Upper lobe of left lung (tissue), 6 donors: Measurements from ENCODE around the gene PEX5L. TPM values are rescaled to one million over a fixed set of nuclear protein-coding genes. Genes with fewer than 3 reads are reported as not detected.

ENCODE experiments used
- ATAC-seq, 2 donors: fragments of 200-7000 bp; cut with Tn5 transposase; one replicate each; pipeline ENCODE4 v1.9.1; 2022; ENCODE audit warnings: mild to moderate bottlenecking in 2 of 2, moderate library complexity in 2 of 2; ENCODE audit not compliant: low FRiP score in 2 of 2
- DNase-seq, 2 donors: peaks; one replicate each; pipeline ENCODE4 v3.0.0-alpha.2; 2019 to 2020
- H3K27ac ChIP-seq, 4 donors: fragments of 200-600 bp; sonication (generic); one replicate each; pipeline ENCODE4 v1.5.1; 2016 to 2019
- H3K27me3 ChIP-seq, 4 donors: fragments of 200-600 bp; sonication (generic); one replicate each; pipeline ENCODE4 v1.5.1; 2017 to 2019
- H3K36me3 ChIP-seq, 4 donors: fragments of 200-600 bp; sonication (generic); one replicate each; pipeline ENCODE4 v1.5.1; 2016 to 2019
- H3K4me1 ChIP-seq, 4 donors: fragments of 200-600 bp; sonication (generic); one replicate each; pipeline ENCODE4 v1.5.1; 2018 to 2019
- H3K4me3 ChIP-seq, 4 donors: fragments of 200-600 bp; sonication (generic); one replicate each; pipeline ENCODE4 v1.5.1; 2017 to 2019; ENCODE audit warnings: mild to moderate bottlenecking in 2 of 4, moderate library complexity in 1 of 4
- H3K9me3 ChIP-seq, 4 donors: fragments of 200-600 bp; sonication (generic); one replicate each; pipeline ENCODE4 v1.5.1; 2018 to 2019
- EP300 ChIP-seq, 4 donors: sonication (generic); formaldehyde crosslinking; IDR thresholded peaks; one replicate each; pipeline ENCODE4 v1.5.1; 2017; ENCODE audit warnings: antibody characterized with exemption in 4 of 4, control low read depth in 2 of 4
- POLR2A ChIP-seq, 4 donors: fragments of 450-650 bp; IDR thresholded peaks; one replicate each; pipeline ENCODE4 v1.5.1; 2016 to 2017; ENCODE audit warnings: antibody characterized with exemption in 4 of 4, mild to moderate bottlenecking in 2 of 4
- POLR2AphosphoS5 ChIP-seq, 2 donors: sonication (generic); formaldehyde crosslinking; IDR thresholded peaks; one replicate each; pipeline ENCODE4 v1.5.1; 2017; ENCODE audit warnings: antibody characterized with exemption in 2 of 2
- WGBS, 2 donors: methylation state at CpG; one replicate each; pipeline ENCODE4 v1.1.5; 2017 to 2018; 5-methylcytosine and 5-hydroxymethylcytosine counted together
- total RNA-seq, 6 donors: library from RNA; depleted of rRNA in 4 of 6; stranded (reverse); fragments of >200 nt in 4 of 6; gene quantifications; one replicate each; pipeline versions ENCODE4 v1.1.0 to v1.2.1, GENCODE V29; 2016 to 2021
- TF ChIP-seq, protein P1 (sequence below), 6 experiments: fragments of 450-650 bp in 4 of 6; fragments of 200-600 bp in 2 of 6; sonication (generic) in 2 of 6; IDR thresholded peaks; one replicate each; pipeline ENCODE4 v1.5.1; 2016 to 2019; ENCODE audit warnings: antibody characterized with exemption in 6 of 6
- donor health status: DM: no; HTN: no; CAD: no; lungs with moderate emphysema.
- donor health status: DM: no; HTN: yes; CAD: no; lungs with severe emphysema.

The PEX5L gene
- total RNA-seq, 6 donors from 2014 or later: not detected

DNA sequence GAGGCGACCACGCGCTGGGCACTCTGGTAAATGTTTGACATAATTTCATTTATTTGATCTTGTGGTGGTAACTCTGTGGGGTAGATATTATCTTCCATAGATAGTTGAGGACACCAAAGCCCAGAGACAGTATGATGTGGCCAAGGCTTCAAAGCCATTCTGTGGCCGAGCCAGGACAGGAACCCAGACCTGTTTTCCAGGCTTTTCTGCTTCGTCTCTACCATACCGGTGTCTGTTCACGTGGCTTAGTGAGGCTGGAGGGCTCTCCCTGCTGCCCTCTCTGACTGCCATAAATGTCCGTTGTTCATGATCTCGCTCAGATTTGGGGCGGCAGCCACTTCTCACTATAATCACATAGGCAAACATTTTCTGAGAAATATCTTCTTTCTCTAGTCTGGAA lies 134.7 kb downstream of the PEX5L start:
- ATAC-seq (no peak), DNase-seq (no peak)
- TF ChIP-seq EP300 (IDR thresholded peaks at IDR 0.05) (no peak), POLR2AphosphoS5 (IDR thresholded peaks at IDR 0.05) (no peak), POLR2A (IDR thresholded peaks at IDR 0.05) (no peak)
- TF ChIP-seq, protein P1, sequence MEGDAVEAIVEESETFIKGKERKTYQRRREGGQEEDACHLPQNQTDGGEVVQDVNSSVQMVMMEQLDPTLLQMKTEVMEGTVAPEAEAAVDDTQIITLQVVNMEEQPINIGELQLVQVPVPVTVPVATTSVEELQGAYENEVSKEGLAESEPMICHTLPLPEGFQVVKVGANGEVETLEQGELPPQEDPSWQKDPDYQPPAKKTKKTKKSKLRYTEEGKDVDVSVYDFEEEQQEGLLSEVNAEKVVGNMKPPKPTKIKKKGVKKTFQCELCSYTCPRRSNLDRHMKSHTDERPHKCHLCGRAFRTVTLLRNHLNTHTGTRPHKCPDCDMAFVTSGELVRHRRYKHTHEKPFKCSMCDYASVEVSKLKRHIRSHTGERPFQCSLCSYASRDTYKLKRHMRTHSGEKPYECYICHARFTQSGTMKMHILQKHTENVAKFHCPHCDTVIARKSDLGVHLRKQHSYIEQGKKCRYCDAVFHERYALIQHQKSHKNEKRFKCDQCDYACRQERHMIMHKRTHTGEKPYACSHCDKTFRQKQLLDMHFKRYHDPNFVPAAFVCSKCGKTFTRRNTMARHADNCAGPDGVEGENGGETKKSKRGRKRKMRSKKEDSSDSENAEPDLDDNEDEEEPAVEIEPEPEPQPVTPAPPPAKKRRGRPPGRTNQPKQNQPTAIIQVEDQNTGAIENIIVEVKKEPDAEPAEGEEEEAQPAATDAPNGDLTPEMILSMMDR (IDR thresholded peaks at IDR 0.05): no peak
- Histone ChIP-seq H3K4me3 (no peak overlapping the region), H3K27ac (no peak overlapping the region), H3K9me3 (no peaks in the 10 kb centered on the region), H3K27me3 (no peaks in the 10 kb centered on the region), H3K36me3 (no peaks in the 10 kb centered on the region), H3K4me1 (no peaks in the 10 kb centered on the region)
- WGBS, 2 donors: 54 to 69% methylated on average over 9 to 10 of the region's 10 CpGs

DNA sequence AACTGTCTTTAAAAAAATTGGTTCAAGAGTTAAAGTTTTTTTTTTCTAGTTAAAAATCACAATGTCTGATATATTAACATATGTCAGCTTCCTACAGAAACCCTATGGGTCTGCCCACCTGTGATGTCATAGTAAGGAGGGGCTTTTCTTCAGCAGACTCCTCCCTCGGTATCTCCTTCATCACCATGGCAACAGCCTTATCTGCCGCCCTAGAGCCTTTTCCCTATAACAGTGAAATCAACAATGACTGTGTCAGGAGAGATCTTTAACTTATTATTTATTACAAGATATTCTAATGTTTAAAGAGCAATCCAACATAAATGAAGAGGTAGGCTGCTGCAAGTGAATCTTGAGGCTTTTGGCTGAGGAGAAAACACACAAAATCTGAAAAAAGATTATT lies 138.7 kb downstream of the PEX5L start:
- Histone ChIP-seq H3K9me3 (no peaks in the 10 kb centered on the region), H3K27ac (no peak overlapping the region), H3K4me1 (no peaks in the 10 kb centered on the region), H3K36me3 (no peaks in the 10 kb centered on the region), H3K4me3 (no peak overlapping the region), H3K27me3 (no peaks in the 10 kb centered on the region)
- WGBS, 2 donors: 2 to 13% methylated on average over 2 of the region's 2 CpGs
- ATAC-seq (no peak), DNase-seq (no peak)
- TF ChIP-seq POLR2A (IDR thresholded peaks at IDR 0.05) (no peak), POLR2AphosphoS5 (IDR thresholded peaks at IDR 0.05) (no peak), EP300 (IDR thresholded peaks at IDR 0.05) (no peak)
- TF ChIP-seq, protein P1 (IDR thresholded peaks at IDR 0.05): no peak

DNA sequence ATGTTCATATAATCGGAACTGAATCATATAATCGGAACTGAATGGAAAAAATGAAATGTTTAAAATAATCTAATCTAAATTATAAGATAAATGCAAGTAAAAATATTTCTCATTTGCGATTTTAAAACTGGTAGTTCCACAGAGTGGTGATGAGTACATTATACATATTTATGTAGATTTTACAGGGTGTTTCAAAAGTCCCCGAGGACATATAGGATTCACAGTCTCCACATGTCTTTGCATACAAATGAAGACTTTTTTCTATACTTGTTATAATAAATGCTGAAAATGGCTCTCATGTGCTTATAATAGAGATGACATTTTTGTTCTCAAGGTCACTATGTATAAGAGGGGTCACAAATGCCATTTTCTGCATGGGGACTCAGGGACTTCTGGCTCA lies 139.5 kb downstream of the PEX5L start:
- Histone ChIP-seq H3K27me3 (no peaks in the 10 kb centered on the region), H3K4me1 (no peaks in the 10 kb centered on the region), H3K36me3 (no peaks in the 10 kb centered on the region), H3K27ac (no peak overlapping the region), H3K9me3 (no peaks in the 10 kb centered on the region), H3K4me3 (no peak overlapping the region)
- no peak for ATAC-seq
- TF ChIP-seq POLR2AphosphoS5 (IDR thresholded peaks at IDR 0.05) (no peak), POLR2A (IDR thresholded peaks at IDR 0.05) (no peak), EP300 (IDR thresholded peaks at IDR 0.05) (no peak)
- TF ChIP-seq, protein P1 (IDR thresholded peaks at IDR 0.05): no peak
- no peak for DNase-seq
- WGBS, 2 donors: 86 to 91% methylated on average over 4 of the region's 4 CpGs

DNA sequence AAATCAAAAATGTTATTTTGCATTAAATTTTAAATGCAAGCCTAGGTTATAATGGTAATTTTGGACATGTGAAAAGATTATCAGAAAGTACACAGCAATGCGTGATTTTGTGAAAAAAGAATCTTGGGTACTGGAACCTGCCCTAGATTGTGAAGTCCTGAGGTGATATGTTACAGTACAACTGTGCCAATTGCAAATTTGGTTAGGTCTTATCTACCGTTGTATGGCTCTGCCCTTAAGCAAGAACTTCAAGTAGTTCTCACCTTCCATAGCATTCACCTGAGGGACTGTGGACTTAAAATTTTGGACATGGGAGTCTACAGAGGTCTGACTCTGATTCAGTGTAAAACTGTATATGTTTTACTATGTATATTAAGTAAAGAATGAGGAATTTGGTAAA lies 140.2 kb downstream of the PEX5L start:
- Histone ChIP-seq H3K27me3 (no peaks in the 10 kb centered on the region), H3K4me1 (no peaks in the 10 kb centered on the region), H3K9me3 (no peaks in the 10 kb centered on the region), H3K27ac (no peak overlapping the region), H3K4me3 (no peak overlapping the region), H3K36me3 (no peaks in the 10 kb centered on the region)
- 54 to 68% methylated on average over 2 of the region's 2 CpGs for WGBS, 2 donors
- ATAC-seq (no peak), DNase-seq (no peak)
- TF ChIP-seq POLR2A (IDR thresholded peaks at IDR 0.05) (no peak), EP300 (IDR thresholded peaks at IDR 0.05) (no peak), POLR2AphosphoS5 (IDR thresholded peaks at IDR 0.05) (no peak)
- TF ChIP-seq, protein P1 (IDR thresholded peaks at IDR 0.05): no peak

DNA sequence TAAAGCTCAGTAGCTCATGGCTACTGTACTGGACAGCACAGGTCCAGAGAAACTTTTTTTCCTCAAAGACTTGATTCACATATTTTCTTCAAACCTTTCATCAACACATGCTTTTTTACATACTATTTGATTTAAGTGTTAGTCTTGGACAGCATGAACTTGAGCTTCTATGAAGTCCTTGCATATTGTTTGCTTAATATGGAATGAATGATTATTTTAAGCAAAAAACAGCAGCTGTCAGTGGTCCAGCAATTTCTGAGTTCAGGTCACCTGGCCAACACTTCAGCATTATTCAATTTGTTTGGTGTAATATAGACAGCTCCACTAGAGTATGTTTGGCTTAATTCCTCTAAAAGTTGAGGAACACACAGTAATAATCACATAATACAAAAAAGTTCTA lies 141.4 kb downstream of the PEX5L start:
- no peak overlapping the region for H3K4me3 ChIP-seq
- no peaks in the 10 kb centered on the region for H3K27me3 ChIP-seq
- no peaks in the 10 kb centered on the region for H3K4me1 ChIP-seq
- H3K27ac ChIP-seq: no peak overlapping the region
- DNase-seq (no peak), ATAC-seq (no peak)
- no peaks in the 10 kb centered on the region for H3K9me3 ChIP-seq
- TF ChIP-seq EP300 (IDR thresholded peaks at IDR 0.05) (no peak), POLR2A (IDR thresholded peaks at IDR 0.05) (no peak), POLR2AphosphoS5 (IDR thresholded peaks at IDR 0.05) (no peak)
- TF ChIP-seq, protein P1 (IDR thresholded peaks at IDR 0.05): no peak
- no peaks in the 10 kb centered on the region for H3K36me3 ChIP-seq
